ENCODE data around the gene KIAA1328. TPM values are rescaled to one million over a fixed set of nuclear protein-coding genes. Genes with fewer than 3 reads are reported as not detected.

KIAA1328 gene
- polyA plus RNA-seq, 1 donor from 2014 or later: 8.5 TPM

GRCh38 chr18:37259711-37260110 is 430.8 kb downstream of the KIAA1328 start:
- no peaks in the 10 kb centered on the region for H3K9me2 ChIP-seq (ENCODE audit: insufficient read depth, low read length)
- H3K4me3 ChIP-seq (ENCODE audit: low read length): no peak overlapping the region
- no peaks in the 10 kb centered on the region for H3F3A ChIP-seq (ENCODE audit: insufficient read depth, low read length, poor library complexity, severe bottlenecking)
- H3K9me3 ChIP-seq (ENCODE audit: low read length): no peaks in the 10 kb centered on the region
- H3K9ac ChIP-seq (ENCODE audit: low read length): no peak overlapping the region
- no peaks in the 10 kb centered on the region for H4K20me1 ChIP-seq (ENCODE audit: insufficient read depth)
- no peak overlapping the region for H3K27ac ChIP-seq (ENCODE audit: low read length)
- H2AFZ ChIP-seq (ENCODE audit: low read depth, low read length): no peak overlapping the region
- no peaks in the 10 kb centered on the region for H3K79me2 ChIP-seq (replicated peaks; ENCODE audit: insufficient read depth, low read length)
- no peak for TF ChIP-seq POLR2AphosphoS5 (IDR thresholded peaks at IDR 0.05)
- TF ChIP-seq EP300 (conservative IDR thresholded peaks at IDR 0.05; ENCODE audit: poor library complexity, severe bottlenecking): no peak
- no peak for TF ChIP-seq MXI1 (conservative IDR thresholded peaks at IDR 0.05; ENCODE audit: poor library complexity, severe bottlenecking)
- TF ChIP-seq SMC3 (conservative IDR thresholded peaks at IDR 0.05; ENCODE audit: poor library complexity): no peak
- TF ChIP-seq EZH2 (IDR thresholded peaks at IDR 0.05; ENCODE audit: borderline replicate concordance, insufficient read depth, low read length, poor library complexity, severe bottlenecking): no peak
- TF ChIP-seq, protein P1, sequence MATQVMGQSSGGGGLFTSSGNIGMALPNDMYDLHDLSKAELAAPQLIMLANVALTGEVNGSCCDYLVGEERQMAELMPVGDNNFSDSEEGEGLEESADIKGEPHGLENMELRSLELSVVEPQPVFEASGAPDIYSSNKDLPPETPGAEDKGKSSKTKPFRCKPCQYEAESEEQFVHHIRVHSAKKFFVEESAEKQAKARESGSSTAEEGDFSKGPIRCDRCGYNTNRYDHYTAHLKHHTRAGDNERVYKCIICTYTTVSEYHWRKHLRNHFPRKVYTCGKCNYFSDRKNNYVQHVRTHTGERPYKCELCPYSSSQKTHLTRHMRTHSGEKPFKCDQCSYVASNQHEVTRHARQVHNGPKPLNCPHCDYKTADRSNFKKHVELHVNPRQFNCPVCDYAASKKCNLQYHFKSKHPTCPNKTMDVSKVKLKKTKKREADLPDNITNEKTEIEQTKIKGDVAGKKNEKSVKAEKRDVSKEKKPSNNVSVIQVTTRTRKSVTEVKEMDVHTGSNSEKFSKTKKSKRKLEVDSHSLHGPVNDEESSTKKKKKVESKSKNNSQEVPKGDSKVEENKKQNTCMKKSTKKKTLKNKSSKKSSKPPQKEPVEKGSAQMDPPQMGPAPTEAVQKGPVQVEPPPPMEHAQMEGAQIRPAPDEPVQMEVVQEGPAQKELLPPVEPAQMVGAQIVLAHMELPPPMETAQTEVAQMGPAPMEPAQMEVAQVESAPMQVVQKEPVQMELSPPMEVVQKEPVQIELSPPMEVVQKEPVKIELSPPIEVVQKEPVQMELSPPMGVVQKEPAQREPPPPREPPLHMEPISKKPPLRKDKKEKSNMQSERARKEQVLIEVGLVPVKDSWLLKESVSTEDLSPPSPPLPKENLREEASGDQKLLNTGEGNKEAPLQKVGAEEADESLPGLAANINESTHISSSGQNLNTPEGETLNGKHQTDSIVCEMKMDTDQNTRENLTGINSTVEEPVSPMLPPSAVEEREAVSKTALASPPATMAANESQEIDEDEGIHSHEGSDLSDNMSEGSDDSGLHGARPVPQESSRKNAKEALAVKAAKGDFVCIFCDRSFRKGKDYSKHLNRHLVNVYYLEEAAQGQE (IDR thresholded peaks at IDR 0.05; ENCODE audit: borderline replicate concordance): no peak
- TF ChIP-seq CTCF (IDR thresholded peaks at IDR 0.05; ENCODE audit: poor library complexity, severe bottlenecking): no peak
- no peak for TF ChIP-seq RAD21 (conservative IDR thresholded peaks at IDR 0.05)
- no peak for TF ChIP-seq TAF1 (IDR thresholded peaks at IDR 0.05; ENCODE audit: low read depth)
- peaks cover 3% of the 10 kb centered on the region for H3K27me3 ChIP-seq (ENCODE audit: insufficient read depth, low read depth, low read length)
- H3K4me2 ChIP-seq (ENCODE audit: low read length): no peak overlapping the region
- H3K36me3 ChIP-seq (ENCODE audit: insufficient read depth, low read length): peaks cover 14% of the 10 kb centered on the region

DNA sequence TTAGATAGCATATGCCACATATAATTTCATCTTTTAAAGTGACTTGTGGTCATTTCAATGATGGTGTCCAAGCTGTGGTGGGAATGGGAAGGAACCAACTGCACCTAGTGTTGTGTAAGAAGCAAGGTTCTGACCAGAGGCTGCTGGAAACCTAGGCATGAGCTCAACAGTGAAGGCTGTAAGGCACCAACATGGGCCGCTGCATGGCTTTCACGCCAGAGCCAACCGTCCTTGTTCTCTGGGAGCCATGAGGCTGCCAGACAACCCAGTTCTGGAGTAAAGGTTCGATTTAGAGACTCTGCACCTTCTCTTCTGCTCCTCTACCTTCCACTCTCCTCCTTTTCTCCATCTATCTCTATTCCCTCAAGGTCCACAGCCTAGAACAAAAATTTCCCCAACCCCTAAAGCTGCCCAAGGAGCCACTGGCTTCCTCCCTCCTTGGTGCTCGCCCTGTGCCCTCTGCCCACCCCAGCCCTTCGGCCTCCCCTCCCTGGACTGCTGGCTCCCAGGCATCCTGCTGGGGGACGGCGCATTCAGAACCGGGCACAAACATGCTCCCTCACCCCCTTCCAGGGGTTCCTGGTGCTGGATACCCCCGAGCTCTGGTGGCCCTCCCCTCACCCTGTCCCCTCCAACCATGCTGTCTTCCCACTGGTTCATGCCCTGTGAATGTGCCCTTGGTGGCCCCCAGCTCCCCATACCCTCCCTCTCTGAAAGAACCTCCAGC is 431.6 kb downstream of the KIAA1328 start:
- no peak for TF ChIP-seq RAD21 (conservative IDR thresholded peaks at IDR 0.05)
- TF ChIP-seq SMC3 (conservative IDR thresholded peaks at IDR 0.05; ENCODE audit: poor library complexity): no peak
- TF ChIP-seq CTCF (IDR thresholded peaks at IDR 0.05; ENCODE audit: poor library complexity, severe bottlenecking): no peak
- no peak for TF ChIP-seq TAF1 (IDR thresholded peaks at IDR 0.05; ENCODE audit: low read depth)
- no peak for TF ChIP-seq EZH2 (IDR thresholded peaks at IDR 0.05; ENCODE audit: borderline replicate concordance, insufficient read depth, low read length, poor library complexity, severe bottlenecking)
- no peak for TF ChIP-seq POLR2AphosphoS5 (IDR thresholded peaks at IDR 0.05)
- TF ChIP-seq EP300 (conservative IDR thresholded peaks at IDR 0.05; ENCODE audit: poor library complexity, severe bottlenecking): no peak
- TF ChIP-seq, protein P1 (IDR thresholded peaks at IDR 0.05; ENCODE audit: borderline replicate concordance): no peak
- no peak for TF ChIP-seq MXI1 (conservative IDR thresholded peaks at IDR 0.05; ENCODE audit: poor library complexity, severe bottlenecking)
- Histone ChIP-seq H3K27me3 (ENCODE audit: insufficient read depth, low read depth, low read length) (no peaks in the 10 kb centered on the region), H3K4me3 (ENCODE audit: low read length) (no peak overlapping the region), H3K79me2 (replicated peaks; ENCODE audit: insufficient read depth, low read length) (no peaks in the 10 kb centered on the region), H2AFZ (ENCODE audit: low read depth, low read length) (no peak overlapping the region), H3K9me2 (ENCODE audit: insufficient read depth, low read length) (no peaks in the 10 kb centered on the region), H4K20me1 (ENCODE audit: insufficient read depth) (no peaks in the 10 kb centered on the region), H3K36me3 (ENCODE audit: insufficient read depth, low read length) (peaks cover 18% of the 10 kb centered on the region), H3F3A (ENCODE audit: insufficient read depth, low read length, poor library complexity, severe bottlenecking) (no peaks in the 10 kb centered on the region), H3K27ac (ENCODE audit: low read length) (no peak overlapping the region), H3K9ac (ENCODE audit: low read length) (no peak overlapping the region), H3K9me3 (ENCODE audit: low read length) (no peaks in the 10 kb centered on the region), H3K4me2 (ENCODE audit: low read length) (no peak overlapping the region)

All from neural cell (in vitro differentiated cells).